Ovary (tissue), 9 donors: ENCODE data around the gene FFAR2. TPM values are rescaled to one million over a fixed set of nuclear protein-coding genes. Genes with fewer than 3 reads are reported as not detected.

ENCODE experiments used
- DNase-seq, 5 donors: peaks; one replicate each; pipeline ENCODE4 v3.0.0-alpha.2; 2019 to 2020
- H3K27ac ChIP-seq, 2 donors: fragments of 200-600 bp; one replicate each; pipeline versions ENCODE4 v1.5.1 to v1.8.0; 2019 to 2022
- H3K27me3 ChIP-seq: fragments of 200-600 bp; one replicate; pipeline ENCODE4 v1.8.0; 2022
- H3K36me3 ChIP-seq: fragments of 200-600 bp; sonication (generic); one replicate; pipeline ENCODE4 v1.5.1; 2019
- H3K4me1 ChIP-seq: one replicate; pipeline ENCODE4 v1.8.1; 2013; ENCODE audit warnings: mild to moderate bottlenecking, moderate library complexity; ENCODE audit not compliant: insufficient read depth
- H3K4me3 ChIP-seq: fragments of 200-600 bp; sonication (generic); one replicate; pipeline ENCODE4 v1.5.1; 2017
- H3K9me3 ChIP-seq, 2 donors: fragments of 200-600 bp in 1 of 2; sonication (generic) in 1 of 2; one replicate each; pipeline versions ENCODE4 v1.5.1 to v1.8.1; 2013 to 2019; ENCODE audit warnings: mild to moderate bottlenecking in 1 of 2, moderate library complexity in 1 of 2
- CTCF ChIP-seq, 3 donors: fragments of 450-650 bp in 2 of 3; fragments of 200-600 bp in 1 of 3; IDR thresholded peaks; one replicate each; pipeline versions ENCODE4 v1.5.1 to v1.8.0; 2016 to 2022; ENCODE audit warnings: antibody characterized with exemption in 3 of 3, mild to moderate bottlenecking in 1 of 3
- EP300 ChIP-seq: sonication (generic); formaldehyde crosslinking; IDR thresholded peaks from one replicate; pipeline ENCODE4 v1.6.1; 2017; ENCODE audit warnings: antibody characterized with exemption
- POLR2A ChIP-seq: fragments of 450-650 bp; IDR thresholded peaks from one replicate; pipeline ENCODE4 v1.6.1; 2017; ENCODE audit warnings: antibody characterized with exemption, mild to moderate bottlenecking, moderate library complexity
- WGBS, 3 donors: extraction: QIAGEN DNeasy Blood & Tissue Kit in 1 of 3; methylation state at CpG; one replicate each; pipeline versions ENCODE4 v1.1.5 to v1.1.7; 2013 to 2017; 5-methylcytosine and 5-hydroxymethylcytosine counted together
- intact Hi-C, 4 donors: fragments of 100-400 bp; cut with DNase I; formaldehyde crosslinking; loops; one replicate each; pipeline versions ENCODE4 v1.11.0 to v1.15.1; 2022 to 2023
- polyA plus RNA-seq, 2 donors: library from polyadenylated mRNA; stranded (reverse); fragments of 200-250 nt in 1 of 2; fragments of 350-450 nt in 1 of 2; fragmentation: Illumina TruSeq in 1 of 2; extraction: RNeasy Lipid Tissue Mini Kit (QIAGEN cat#74804) in 1 of 2; gene quantifications; one replicate each; pipeline ENCODE4 v1.2.3, GENCODE V29; 2013 to 2014
- total RNA-seq, 7 donors: library from RNA; depleted of rRNA in 2 of 7; stranded (reverse); fragments of >200 nt in 2 of 7; fragmentation: NEBNext Ultra II Directional in 3 of 7; extraction: Animal tissue kit (Norgen Biotek cat#: 25700) in 3 of 7; gene quantifications; one replicate each; pipeline versions ENCODE4 v1.1.0 to v1.2.4, GENCODE V29; 2016 to 2023
- donor health status: DM: no; HTN: no; CAD: no; lungs with moderate emphysema.
- donor health status: DM: no; HTN: no; CAD: no.
- donor health status: Bipolar disorder and iron deficiency.
- donor health status: DM: yes; HTN: yes; CAD: no.
- donor health status: DM: no; HTN: no; CAD: no.
- donor health status: DM: yes; HTN: yes; CAD: no.

The FFAR2 gene
- total and polyA plus RNA-seq, 9 donors: 0.20 to 0.47 (median 0.32) TPM; not detected in 5

- Histone ChIP-seq H3K4me3 (no peak overlapping the region), H3K36me3 (no peaks in the 10 kb centered on the region), H3K9me3 (no peaks in the 10 kb centered on the region), H3K27me3 (no peaks in the 10 kb centered on the region), H3K4me1 (peaks cover 3% of the 10 kb centered on the region), H3K27ac (no peak overlapping the region)
- WGBS, 3 donors: 69 to 82% (median 79%) methylated on average over 7 of the region's 7 CpGs
- TF ChIP-seq CTCF (IDR thresholded peaks at IDR 0.05) (no peak), POLR2A (no peak), EP300 (no peak)
- intact Hi-C loops: no loop called here
- DNase-seq: no peak
Measured at GRCh38 chr19:35484252-35485036, 36.4 kb downstream of the FFAR2 start.

- H3K27ac ChIP-seq: no peak overlapping the region
- H3K36me3 ChIP-seq: no peaks in the 10 kb centered on the region
- no peaks in the 10 kb centered on the region for H3K9me3 ChIP-seq
- no peak for DNase-seq
- 43 to 57% (median 56%) methylated on average over 3 of the region's 3 CpGs for WGBS, 3 donors
- intact Hi-C loops: no loop called here
- no peaks in the 10 kb centered on the region for H3K27me3 ChIP-seq
- TF ChIP-seq POLR2A: no peak
- no peak for TF ChIP-seq CTCF (IDR thresholded peaks at IDR 0.05)
- TF ChIP-seq EP300: no peak
- peaks cover 3% of the 10 kb centered on the region for H3K4me1 ChIP-seq
- no peak overlapping the region for H3K4me3 ChIP-seq
Measured at GRCh38 chr19:35486268-35486708, 38.2 kb downstream of the FFAR2 start.

- no peak overlapping the region for H3K27ac ChIP-seq
- peaks cover 3% of the 10 kb centered on the region for H3K4me1 ChIP-seq
- intact Hi-C loops: no loop called here
- H3K4me3 ChIP-seq: no peak overlapping the region
- DNase-seq: no peak
- H3K27me3 ChIP-seq: no peaks in the 10 kb centered on the region
- H3K9me3 ChIP-seq: no peaks in the 10 kb centered on the region
- no peaks in the 10 kb centered on the region for H3K36me3 ChIP-seq
- 89 to 94% (median 91%) methylated on average over 10 of the region's 10 CpGs for WGBS, 3 donors
- TF ChIP-seq CTCF (IDR thresholded peaks at IDR 0.05): no peak
- no peak for TF ChIP-seq EP300
- TF ChIP-seq POLR2A: no peak
Measured at GRCh38 chr19:35487656-35488182, 39.7 kb downstream of the FFAR2 start.

GRCh38 chr19:35488677-35489076 lies 40.6 kb downstream of the FFAR2 start:
- no peaks in the 10 kb centered on the region for H3K9me3 ChIP-seq
- no peak overlapping the region for H3K27ac ChIP-seq
- peaks cover 3% of the 10 kb centered on the region for H3K4me1 ChIP-seq
- H3K27me3 ChIP-seq: no peaks in the 10 kb centered on the region
- no peaks in the 10 kb centered on the region for H3K36me3 ChIP-seq
- TF ChIP-seq POLR2A (no peak), CTCF (IDR thresholded peaks at IDR 0.05) (no peak), EP300 (no peak)
- intact Hi-C loops: no loop called here
- WGBS, 3 donors: 87 to 92% (median 88%) methylated on average over 16 of the region's 16 CpGs
- H3K4me3 ChIP-seq: no peak overlapping the region
- DNase-seq: no peak
